BJ (cell line): Measurements from ENCODE around the gene RNGTT. TPM values are rescaled to one million over a fixed set of nuclear protein-coding genes. Genes with fewer than 3 reads are reported as not detected.

Experiments used
- CTCF ChIA-PET: fragments of 350-600 bp; formaldehyde crosslinking; extraction: SDS; loops from one replicate; lab custom pipeline; 2021; ENCODE audit warnings: antibody characterized with exemption, inconsistent platforms; lab: Yijun Ruan, JAX
- POLR2A ChIA-PET: fragments of 300-600 bp; sonication (Branson Sonifier 250); formaldehyde crosslinking; extraction: SDS; loops from one replicate; lab custom pipeline; 2021; ENCODE audit warnings: antibody characterized with exemption; lab: Charles Lee
- DNase-seq: peaks from one replicate; pipeline ENCODE4 v3.0.0-alpha.2; 2011; ENCODE audit warnings: low read depth
- H3K27me3 ChIP-seq: 2 replicates; pipeline ENCODE4 v1.6.0; 2011; ENCODE audit warnings: low read length; ENCODE audit not compliant: control insufficient read depth, insufficient read depth
- H3K36me3 ChIP-seq: 2 replicates; pipeline ENCODE4 v1.5.1; 2011; ENCODE audit warnings: low read length; ENCODE audit not compliant: control insufficient read depth, insufficient read depth
- H3K4me3 ChIP-seq: 2 replicates; pipeline ENCODE4 v1.5.1; 2011; ENCODE audit warnings: low read depth, mild to moderate bottlenecking, control low read depth, low read length
- CTCF ChIP-seq: IDR thresholded peaks from 2 replicates; pipeline ENCODE4 v1.5.1; 2011; ENCODE audit warnings: low read depth, mild to moderate bottlenecking, control low read depth, inconsistent platforms, low read length, moderate library complexity; ENCODE audit not compliant: insufficient read depth
- polyA plus RNA-seq: library from polyadenylated mRNA; depleted of rRNA; stranded (reverse); fragments of >200 nt; gene quantifications from 2 replicates; pipeline ENCODE4 v1.2.3, GENCODE V29; 2011

The RNGTT gene
- polyA plus RNA-seq, 1 experiment: 3.2 TPM

- POLR2A ChIA-PET: no interaction called here
Observed at GRCh38 chr6:88866856-88867255, 96.6 kb downstream of the RNGTT start.

GRCh38 chr6:88865275-88865674 lies 98.1 kb downstream of the RNGTT start:
- H3K36me3 ChIP-seq: no peaks in the 10 kb centered on the region
- DNase-seq: no peak
- TF ChIP-seq CTCF: no peak
- CTCF ChIA-PET: no interaction called here
- H3K27me3 ChIP-seq: no peaks in the 10 kb centered on the region
- H3K4me3 ChIP-seq: no peak overlapping the region
- POLR2A ChIA-PET: no interaction called here

More at GRCh38 chr6:88866856-88867255, 96.6 kb downstream of the RNGTT start:
- no peak for TF ChIP-seq CTCF
- CTCF ChIA-PET: interaction anchor here (1.0 kb wide), 1 partner anchor 86 kb away, joined by 5 read pairs; no protein-coding TSS in a partner anchor
- Histone ChIP-seq H3K36me3 (no peaks in the 10 kb centered on the region), H3K27me3 (no peaks in the 10 kb centered on the region), H3K4me3 (no peak overlapping the region)
- DNase-seq: no peak

DNA sequence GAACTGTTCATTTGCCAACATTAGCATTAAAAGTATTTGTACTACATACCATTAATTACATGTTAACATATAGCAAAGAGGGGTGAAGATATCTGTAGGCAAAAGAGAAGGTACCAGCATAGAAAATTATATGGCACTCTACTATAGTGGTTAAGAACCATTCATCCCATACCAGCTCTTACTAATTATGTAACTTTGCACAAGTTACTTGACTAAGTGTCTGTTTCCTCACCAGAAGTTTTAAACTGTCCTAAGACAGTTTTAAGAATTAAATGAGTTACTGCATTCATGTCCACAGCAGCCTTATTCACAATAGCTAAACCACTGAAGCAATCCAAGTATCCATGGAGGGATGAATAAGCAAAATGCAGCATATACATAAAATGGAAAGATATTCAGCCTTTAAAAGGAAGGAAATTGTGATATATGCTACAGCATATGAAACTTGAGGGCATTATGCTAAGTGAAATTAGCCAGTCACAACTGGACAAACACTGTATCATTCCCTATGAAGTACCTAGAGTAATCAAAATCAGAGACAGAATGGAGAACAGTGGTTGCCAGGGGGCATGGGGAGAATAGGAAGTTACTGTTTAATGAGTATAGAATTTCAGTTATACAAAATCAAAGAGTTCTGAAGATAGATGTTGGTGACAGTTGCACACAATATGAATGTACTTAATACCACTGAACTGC lies 98.9 kb downstream of the RNGTT start:
- CTCF ChIA-PET: interaction anchor here (0.6 kb wide), 1 partner anchor 258 kb away, joined by 3 read pairs; no protein-coding TSS in a partner anchor
- H3K27me3 ChIP-seq: no peaks in the 10 kb centered on the region
- TF ChIP-seq CTCF: no peak

DNA sequence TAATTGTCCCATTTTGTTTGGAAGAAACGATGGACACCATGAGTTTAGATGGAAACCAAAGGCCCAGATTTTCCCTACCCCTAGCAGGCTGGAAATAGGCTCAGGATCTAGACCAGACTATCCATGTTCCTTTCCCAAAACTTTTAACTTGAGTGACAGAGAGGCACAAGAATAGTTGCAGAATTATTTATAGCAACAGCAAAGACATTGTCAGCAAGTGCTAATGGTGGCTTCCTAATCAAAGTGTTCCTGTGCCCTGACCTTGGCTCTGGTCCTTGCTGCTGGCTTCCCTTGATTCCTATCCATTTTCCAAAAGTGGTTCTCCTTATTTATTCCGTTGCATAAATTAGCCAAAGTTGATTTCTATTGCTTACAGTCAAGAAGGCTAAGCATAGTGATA lies 103.1 kb downstream of the RNGTT start:
- no peak for TF ChIP-seq CTCF
- POLR2A ChIA-PET: no interaction called here
- no peak overlapping the region for H3K4me3 ChIP-seq
- no peaks in the 10 kb centered on the region for H3K27me3 ChIP-seq
- no peak for DNase-seq
- H3K36me3 ChIP-seq: no peaks in the 10 kb centered on the region
- CTCF ChIA-PET: interaction anchor here (2.6 kb wide), 1 partner anchor 10 kb away, joined by 8 read pairs; no protein-coding TSS in a partner anchor

More for the DNA sequence above, 98.9 kb downstream of the RNGTT start:
- no peak for DNase-seq
- Histone ChIP-seq H3K36me3 (no peaks in the 10 kb centered on the region), H3K4me3 (no peak overlapping the region)
- POLR2A ChIA-PET: no interaction called here

DNA sequence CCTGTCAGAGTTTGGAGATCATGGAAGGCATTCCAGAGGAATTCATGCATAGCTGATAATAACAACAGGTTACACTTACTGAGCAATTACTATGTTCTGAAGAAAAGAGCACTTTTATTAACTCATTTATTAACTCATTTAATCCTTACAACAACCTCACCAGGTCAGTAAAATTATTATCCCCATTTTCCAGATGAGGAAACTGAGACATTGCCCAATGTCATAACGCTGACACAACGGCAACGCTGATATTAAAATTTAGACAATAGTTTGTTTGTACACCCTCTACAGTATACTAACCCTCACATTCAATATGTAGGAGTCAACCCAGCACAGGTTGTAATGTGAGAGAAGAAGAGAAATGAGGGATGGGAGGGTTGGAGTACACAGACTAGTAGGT lies 105.0 kb downstream of the RNGTT start:
- H3K36me3 ChIP-seq: no peaks in the 10 kb centered on the region
- ChIA-PET POLR2A (interaction anchor here (0.6 kb wide), 1 partner anchor 16 kb away, joined by 4 read pairs; no protein-coding TSS in a partner anchor), CTCF (interaction anchor here (0.6 to 2.6 kb wide), 4 partner anchors 12 to 928 kb away, joined by 3 to 8 read pairs (median 3); no protein-coding TSS in a partner anchor)
- no peak for TF ChIP-seq CTCF
- H3K4me3 ChIP-seq: no peak overlapping the region
- no peaks in the 10 kb centered on the region for H3K27me3 ChIP-seq
- no peak for DNase-seq
